ENCODE measurements around the gene MT4.

DNA sequence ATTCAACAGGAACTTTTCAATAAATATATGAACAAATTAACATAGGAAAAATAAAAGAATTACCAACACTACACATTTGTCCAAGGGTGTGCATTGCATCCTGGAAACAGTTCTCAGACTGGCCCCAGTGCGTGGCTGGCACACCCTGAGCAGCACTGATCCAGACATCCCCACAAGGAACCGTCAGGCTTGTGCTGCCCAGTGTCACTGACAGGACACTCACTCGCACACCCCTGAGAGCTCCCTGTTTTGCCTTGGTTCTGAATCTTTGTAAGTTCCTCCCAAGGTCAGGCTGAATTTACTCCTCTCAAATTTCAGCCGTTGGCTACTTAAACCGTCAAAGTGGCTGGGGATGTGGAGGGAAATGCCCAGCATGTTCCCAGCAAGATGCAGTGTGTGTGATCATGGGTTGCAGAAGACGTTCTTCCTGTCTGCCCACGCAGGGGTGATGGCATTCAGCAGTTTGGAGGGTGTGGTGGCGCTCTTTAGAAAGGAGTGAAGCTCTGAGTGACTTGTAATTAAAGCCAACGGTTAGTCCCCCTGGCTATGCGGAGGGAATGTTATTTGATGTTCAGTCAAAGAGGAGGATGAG is 45.2 kb downstream of the MT4 start:
- TF ChIP-seq POLR2AphosphoS5 (IDR thresholded peaks at IDR 0.05; ENCODE audit: low read depth, low read length), result no peak
- TF ChIP-seq, protein P1, sequence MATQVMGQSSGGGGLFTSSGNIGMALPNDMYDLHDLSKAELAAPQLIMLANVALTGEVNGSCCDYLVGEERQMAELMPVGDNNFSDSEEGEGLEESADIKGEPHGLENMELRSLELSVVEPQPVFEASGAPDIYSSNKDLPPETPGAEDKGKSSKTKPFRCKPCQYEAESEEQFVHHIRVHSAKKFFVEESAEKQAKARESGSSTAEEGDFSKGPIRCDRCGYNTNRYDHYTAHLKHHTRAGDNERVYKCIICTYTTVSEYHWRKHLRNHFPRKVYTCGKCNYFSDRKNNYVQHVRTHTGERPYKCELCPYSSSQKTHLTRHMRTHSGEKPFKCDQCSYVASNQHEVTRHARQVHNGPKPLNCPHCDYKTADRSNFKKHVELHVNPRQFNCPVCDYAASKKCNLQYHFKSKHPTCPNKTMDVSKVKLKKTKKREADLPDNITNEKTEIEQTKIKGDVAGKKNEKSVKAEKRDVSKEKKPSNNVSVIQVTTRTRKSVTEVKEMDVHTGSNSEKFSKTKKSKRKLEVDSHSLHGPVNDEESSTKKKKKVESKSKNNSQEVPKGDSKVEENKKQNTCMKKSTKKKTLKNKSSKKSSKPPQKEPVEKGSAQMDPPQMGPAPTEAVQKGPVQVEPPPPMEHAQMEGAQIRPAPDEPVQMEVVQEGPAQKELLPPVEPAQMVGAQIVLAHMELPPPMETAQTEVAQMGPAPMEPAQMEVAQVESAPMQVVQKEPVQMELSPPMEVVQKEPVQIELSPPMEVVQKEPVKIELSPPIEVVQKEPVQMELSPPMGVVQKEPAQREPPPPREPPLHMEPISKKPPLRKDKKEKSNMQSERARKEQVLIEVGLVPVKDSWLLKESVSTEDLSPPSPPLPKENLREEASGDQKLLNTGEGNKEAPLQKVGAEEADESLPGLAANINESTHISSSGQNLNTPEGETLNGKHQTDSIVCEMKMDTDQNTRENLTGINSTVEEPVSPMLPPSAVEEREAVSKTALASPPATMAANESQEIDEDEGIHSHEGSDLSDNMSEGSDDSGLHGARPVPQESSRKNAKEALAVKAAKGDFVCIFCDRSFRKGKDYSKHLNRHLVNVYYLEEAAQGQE (IDR thresholded peaks at IDR 0.05; ENCODE audit: insufficient read depth in 1 of 2, low read depth in 2 of 2, low read length in 2 of 2), result no peak

Measured in PFSK-1 (cell line).